Epithelial cell of proximal tubule (primary cell): ENCODE data around the gene ZNF407. TPM values are rescaled to one million over a fixed set of nuclear protein-coding genes. Genes with fewer than 3 reads are reported as not detected.

Source experiments
- DNase-seq: peaks from one replicate; pipeline ENCODE4 v3.0.0-alpha.2; 2011; ENCODE audit warnings: low read depth
- H3K4me3 ChIP-seq: 2 replicates; pipeline ENCODE4 v1.5.1; 2011; ENCODE audit warnings: low read depth, mild to moderate bottlenecking, low read length
- CTCF ChIP-seq: conservative IDR thresholded peaks from 2 replicates; pipeline ENCODE4 v1.5.1; 2012; ENCODE audit warnings: low read depth, mild to moderate bottlenecking, low read length
- total RNA-seq: library from RNA; depleted of rRNA; stranded (reverse); fragments of >200 nt; gene quantifications from 2 replicates; pipeline ENCODE4 v1.2.3, GENCODE V29; 2015

ZNF407 gene
- total RNA-seq, 1 donor from 2014 or later: 3.0 TPM

- no peak for TF ChIP-seq CTCF
- DNase-seq: no peak
- no peak overlapping the region for H3K4me3 ChIP-seq
These were observed 18.8 kb downstream of the ZNF407 start for GRCh38 chr18:74616494-74616893.

- no peak for TF ChIP-seq CTCF
- no peak for DNase-seq
- no peak overlapping the region for H3K4me3 ChIP-seq
These were observed 19.8 kb downstream of the ZNF407 start for GRCh38 chr18:74617486-74617885.

GRCh38 chr18:74622072-74622471, 24.4 kb downstream of the ZNF407 start:
- no peak for TF ChIP-seq CTCF
- H3K4me3 ChIP-seq: no peak overlapping the region
- no peak for DNase-seq

GRCh38 chr18:74623047-74623816, 25.6 kb downstream of the ZNF407 start:
- peak; percentile 62 for TF ChIP-seq CTCF
- no peak for DNase-seq
- H3K4me3 ChIP-seq: no peak overlapping the region

- no peak overlapping the region for H3K4me3 ChIP-seq
- no peak for TF ChIP-seq CTCF
- DNase-seq: no peak
These were observed 26.8 kb downstream of the ZNF407 start for GRCh38 chr18:74624466-74624865.

GRCh38 chr18:74625157-74625556, 27.5 kb downstream of the ZNF407 start:
- H3K4me3 ChIP-seq: no peak overlapping the region
- no peak for DNase-seq
- no peak for TF ChIP-seq CTCF
